Measurements from ENCODE around the gene CHPT1.
A peak's percentile ranks its signal among the peaks of the same experiment; 100 is the strongest.

Gene CHPT1

DNA sequence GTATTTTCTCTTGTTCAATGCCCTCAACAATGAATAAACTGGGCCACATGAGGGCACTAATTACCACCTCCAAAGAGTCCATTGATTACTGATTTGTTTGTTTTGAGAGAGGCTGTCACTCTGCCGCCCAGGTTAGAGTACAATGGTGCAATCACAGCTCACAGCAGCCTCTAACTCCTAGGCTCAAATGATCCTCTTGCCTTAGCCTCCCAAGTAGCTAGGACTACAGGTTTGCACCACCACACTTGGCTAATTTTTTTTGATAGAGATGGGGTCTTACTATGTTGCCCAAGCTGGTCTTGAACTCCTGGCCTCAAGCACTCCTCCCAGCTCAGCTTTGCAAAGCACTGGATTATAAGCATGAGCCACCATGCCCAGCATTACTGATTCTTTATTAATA lies 70.1 kb downstream of the CHPT1 start:
- DNase-seq = no peak

DNA sequence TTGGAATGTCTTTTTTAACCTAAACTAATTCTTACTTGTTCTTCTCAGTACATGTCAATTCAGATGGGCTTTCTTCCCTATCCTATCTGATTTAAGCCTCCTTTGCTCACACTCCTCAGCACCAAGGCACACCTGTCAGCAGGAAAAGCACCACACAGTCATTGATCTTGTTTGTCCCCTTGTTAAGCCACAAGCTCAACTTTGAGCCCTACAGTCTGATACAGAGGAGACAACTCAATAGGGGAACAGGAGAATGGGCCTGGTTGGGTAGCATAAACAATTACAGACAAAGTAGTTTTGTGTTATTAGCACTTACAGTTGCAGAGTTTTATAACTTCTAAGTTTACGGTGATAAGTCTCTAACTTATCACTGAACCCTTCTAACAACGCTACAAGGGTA lies 71.3 kb downstream of the CHPT1 start:
- no peak for DNase-seq

DNA sequence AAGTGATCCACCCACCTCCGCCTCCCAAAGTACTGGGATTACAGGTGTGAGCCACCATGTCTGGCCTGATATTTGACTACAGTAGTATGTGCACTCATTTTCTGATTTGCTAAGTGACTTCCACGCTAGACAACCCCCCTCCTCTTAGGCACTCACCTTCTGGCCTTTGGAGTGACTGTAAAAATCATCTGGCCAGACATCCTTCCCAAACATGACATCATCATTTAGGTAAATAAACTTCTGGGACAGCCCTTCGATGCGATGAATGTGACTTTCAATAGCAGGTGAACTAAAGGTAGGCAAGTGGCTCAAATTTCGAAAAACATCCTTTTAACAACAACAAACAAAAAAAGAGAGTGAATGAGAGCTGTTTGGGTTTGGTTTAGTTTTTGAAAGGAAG lies 72.4 kb downstream of the CHPT1 start:
- no peak for DNase-seq

DNA sequence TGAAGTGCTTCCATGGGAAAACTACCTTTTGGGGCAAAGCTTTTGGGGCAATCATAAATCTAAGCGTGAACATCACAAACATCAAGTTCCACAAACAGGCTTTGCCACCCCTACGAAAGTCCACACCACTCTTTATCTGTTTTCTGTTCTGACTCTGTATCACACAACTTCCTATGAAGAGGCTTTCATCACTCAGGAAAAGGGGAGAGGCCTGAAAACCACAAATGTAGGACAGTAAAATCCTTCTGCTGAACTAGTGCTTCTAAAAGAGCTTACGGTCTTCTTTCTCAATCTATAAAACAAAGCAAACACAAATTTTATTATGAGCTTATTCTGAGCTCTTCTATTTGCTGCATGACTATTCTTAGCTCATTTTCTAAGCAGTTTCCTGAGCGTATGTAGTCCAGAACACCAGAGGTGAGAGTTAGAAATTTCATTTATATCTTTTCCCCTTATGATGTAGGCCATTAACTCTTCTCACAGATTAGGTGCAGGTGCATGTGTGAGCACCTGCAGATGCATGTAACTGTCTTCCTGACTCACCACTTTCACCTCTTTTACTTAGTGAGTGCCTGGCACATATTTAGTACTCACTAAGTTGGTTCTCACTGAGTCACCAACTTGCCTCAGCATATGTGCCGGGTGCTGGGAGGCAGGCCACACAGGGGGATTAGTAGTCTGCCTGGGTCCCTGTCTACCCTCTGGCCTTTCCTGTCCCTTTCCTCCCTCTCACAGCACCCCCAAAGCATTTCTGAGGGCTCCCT lies 74.8 kb downstream of the CHPT1 start:
- DNase-seq = no peak

DNA sequence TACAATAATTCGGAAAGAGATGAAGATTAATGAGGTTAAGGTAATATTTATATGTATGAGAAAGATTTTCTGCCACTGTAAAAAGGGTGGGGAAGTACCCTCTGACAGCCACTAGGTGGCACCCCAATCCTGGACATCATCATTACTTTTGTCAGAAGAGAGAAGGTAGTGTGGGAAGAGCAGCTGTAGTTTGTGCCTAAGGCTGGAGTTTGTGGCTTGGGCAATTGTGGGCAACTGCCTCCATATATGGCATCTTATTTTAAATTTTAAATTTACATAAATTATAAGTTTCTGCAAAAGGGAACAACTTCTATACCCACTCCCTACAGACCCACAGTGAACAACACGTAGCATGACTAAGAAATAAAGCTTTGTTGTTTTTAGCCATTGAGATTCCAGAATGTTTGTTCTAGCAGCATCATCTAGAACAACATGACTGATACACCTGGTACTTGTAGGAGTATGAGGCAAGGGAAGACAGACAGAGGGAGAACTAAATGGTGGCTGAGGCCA lies 76.3 kb downstream of the CHPT1 start:
- peak; percentile 37 for DNase-seq

DNA sequence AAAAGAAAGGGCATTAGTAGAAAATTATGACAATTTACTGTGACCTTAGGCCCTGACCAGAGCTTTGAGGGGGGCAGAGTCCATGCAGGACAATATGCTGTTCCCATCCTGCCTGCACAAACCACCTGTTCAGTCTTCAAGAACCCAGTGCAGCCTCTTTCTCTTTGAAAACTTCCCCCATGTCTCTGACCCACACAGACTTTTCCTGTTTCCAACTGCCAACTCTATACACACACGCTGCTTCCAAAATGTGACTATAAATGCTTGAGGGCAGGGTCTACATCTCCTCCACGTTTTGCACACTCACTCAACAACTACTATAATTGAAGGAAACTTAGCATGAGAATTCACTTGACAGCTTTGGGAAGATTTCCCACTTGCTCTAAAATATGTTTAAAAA lies 78.4 kb downstream of the CHPT1 start:
- DNase-seq = no peak

DNA sequence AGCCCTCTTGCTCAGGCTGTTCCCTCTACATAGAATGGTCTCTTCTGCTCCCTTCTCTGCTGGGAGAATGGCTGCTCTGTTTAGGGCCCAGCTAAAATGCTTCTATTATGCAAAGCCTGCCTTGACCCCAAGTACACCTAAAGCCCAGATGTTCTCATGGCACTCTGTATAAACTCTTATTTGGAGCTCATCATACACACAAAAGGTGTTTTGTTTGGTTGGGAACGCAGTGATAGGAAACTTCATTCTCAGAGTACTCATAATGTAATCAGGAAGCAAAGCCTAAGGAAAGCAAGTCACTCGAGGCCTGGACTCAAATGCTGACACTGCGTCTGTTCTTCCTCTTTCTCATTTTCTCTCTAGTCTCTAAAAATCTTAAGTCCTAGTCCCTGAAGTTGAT lies 80.0 kb downstream of the CHPT1 start:
- DNase-seq = no peak

DNA sequence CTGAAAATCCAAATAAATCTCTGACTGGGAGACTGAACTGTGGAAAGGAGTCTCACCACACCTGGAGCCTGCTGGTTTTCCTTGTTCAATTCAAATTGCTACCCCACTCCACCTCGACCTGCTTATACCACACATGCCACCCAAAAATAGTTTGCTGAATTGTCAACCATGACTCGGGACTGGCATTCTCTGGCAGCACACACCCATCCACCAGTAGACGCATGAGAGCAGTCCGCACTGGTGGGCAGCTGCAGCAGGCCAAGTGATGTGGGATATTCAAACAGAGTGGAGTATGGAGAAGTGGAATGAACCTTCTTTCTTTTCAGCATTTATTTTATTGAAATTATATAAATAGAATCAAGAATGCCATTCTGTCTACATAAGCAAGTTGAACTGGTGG lies 80.5 kb downstream of the CHPT1 start:
- no peak for DNase-seq

Data from activated effector memory CD4-positive, alpha-beta T cell treated with Interleukin-2 at 50 U/mL for 16 hours (primary cell).